ENCODE data around the gene GJB2.

DNA sequence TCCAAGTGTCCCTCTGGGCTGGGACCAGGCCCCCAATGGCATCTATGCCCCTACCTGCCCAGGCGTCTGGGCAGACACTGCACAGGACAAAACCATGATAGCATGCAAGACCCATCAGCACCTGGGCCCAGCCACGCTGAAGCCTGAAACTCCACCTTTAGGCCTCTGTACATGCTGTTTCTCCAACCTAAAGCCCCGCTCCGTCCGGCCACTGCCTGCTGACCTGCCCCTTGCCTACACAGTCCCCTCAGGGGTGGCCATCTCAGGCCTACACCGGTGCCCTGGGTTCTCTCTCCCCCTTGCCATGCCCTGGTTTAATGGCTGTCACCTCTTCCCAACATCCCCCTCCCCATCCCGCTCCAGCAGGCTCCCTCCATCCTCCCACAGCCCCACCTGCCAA, 47.2 kb downstream of the GJB2 start:
- TF ChIP-seq EZH2 (IDR thresholded peaks at IDR 0.05; ENCODE audit: low read length, unreplicated experiment) (no peak), EZH2phosphoT487 (IDR thresholded peaks at IDR 0.05; ENCODE audit: borderline replicate concordance, low read length) (no peak)
- TF ChIP-seq, protein P1, sequence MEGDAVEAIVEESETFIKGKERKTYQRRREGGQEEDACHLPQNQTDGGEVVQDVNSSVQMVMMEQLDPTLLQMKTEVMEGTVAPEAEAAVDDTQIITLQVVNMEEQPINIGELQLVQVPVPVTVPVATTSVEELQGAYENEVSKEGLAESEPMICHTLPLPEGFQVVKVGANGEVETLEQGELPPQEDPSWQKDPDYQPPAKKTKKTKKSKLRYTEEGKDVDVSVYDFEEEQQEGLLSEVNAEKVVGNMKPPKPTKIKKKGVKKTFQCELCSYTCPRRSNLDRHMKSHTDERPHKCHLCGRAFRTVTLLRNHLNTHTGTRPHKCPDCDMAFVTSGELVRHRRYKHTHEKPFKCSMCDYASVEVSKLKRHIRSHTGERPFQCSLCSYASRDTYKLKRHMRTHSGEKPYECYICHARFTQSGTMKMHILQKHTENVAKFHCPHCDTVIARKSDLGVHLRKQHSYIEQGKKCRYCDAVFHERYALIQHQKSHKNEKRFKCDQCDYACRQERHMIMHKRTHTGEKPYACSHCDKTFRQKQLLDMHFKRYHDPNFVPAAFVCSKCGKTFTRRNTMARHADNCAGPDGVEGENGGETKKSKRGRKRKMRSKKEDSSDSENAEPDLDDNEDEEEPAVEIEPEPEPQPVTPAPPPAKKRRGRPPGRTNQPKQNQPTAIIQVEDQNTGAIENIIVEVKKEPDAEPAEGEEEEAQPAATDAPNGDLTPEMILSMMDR (conservative IDR thresholded peaks at IDR 0.05; ENCODE audit: low read depth, low read length), result no peak

All from PC-3 (cell line).